ENCODE data around the gene FTSJ3.

DNA sequence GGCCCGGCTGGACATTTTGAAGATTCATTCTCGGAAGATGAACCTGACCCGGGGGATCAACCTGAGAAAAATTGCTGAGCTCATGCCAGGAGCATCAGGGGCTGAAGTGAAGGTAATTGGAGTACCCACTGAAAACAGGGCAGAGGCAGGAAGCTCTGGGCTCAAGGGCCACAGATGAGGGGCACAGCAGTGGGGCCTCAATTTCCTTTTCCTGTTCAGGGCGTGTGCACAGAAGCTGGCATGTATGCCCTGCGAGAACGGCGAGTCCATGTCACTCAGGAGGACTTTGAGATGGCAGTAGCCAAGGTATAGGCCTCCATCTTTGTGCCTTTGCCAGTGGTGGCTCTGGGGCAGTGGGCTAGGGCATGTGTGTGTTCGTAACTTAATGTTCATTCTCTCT, 4.0 kb upstream of the FTSJ3 start:
- TF ChIP-seq, protein P1, sequence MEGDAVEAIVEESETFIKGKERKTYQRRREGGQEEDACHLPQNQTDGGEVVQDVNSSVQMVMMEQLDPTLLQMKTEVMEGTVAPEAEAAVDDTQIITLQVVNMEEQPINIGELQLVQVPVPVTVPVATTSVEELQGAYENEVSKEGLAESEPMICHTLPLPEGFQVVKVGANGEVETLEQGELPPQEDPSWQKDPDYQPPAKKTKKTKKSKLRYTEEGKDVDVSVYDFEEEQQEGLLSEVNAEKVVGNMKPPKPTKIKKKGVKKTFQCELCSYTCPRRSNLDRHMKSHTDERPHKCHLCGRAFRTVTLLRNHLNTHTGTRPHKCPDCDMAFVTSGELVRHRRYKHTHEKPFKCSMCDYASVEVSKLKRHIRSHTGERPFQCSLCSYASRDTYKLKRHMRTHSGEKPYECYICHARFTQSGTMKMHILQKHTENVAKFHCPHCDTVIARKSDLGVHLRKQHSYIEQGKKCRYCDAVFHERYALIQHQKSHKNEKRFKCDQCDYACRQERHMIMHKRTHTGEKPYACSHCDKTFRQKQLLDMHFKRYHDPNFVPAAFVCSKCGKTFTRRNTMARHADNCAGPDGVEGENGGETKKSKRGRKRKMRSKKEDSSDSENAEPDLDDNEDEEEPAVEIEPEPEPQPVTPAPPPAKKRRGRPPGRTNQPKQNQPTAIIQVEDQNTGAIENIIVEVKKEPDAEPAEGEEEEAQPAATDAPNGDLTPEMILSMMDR (IDR thresholded peaks at IDR 0.05) = no peak
- TF ChIP-seq POLR2A (IDR thresholded peaks at IDR 0.05) (no peak), EP300 (IDR thresholded peaks at IDR 0.05) (no peak)

Data from ovary (tissue), 3 donors.